HG03378 (cell line): ENCODE data around the gene TMA7B.

Source experiments
- ATAC-seq: cut with Tn5 transposase; IDR thresholded peaks from one replicate; pipeline ENCODE4 v1.9.1; 2021; ENCODE audit warnings: mild to moderate bottlenecking, moderate library complexity; ENCODE audit not compliant: unreplicated experiment

Gene TMA7B

DNA sequence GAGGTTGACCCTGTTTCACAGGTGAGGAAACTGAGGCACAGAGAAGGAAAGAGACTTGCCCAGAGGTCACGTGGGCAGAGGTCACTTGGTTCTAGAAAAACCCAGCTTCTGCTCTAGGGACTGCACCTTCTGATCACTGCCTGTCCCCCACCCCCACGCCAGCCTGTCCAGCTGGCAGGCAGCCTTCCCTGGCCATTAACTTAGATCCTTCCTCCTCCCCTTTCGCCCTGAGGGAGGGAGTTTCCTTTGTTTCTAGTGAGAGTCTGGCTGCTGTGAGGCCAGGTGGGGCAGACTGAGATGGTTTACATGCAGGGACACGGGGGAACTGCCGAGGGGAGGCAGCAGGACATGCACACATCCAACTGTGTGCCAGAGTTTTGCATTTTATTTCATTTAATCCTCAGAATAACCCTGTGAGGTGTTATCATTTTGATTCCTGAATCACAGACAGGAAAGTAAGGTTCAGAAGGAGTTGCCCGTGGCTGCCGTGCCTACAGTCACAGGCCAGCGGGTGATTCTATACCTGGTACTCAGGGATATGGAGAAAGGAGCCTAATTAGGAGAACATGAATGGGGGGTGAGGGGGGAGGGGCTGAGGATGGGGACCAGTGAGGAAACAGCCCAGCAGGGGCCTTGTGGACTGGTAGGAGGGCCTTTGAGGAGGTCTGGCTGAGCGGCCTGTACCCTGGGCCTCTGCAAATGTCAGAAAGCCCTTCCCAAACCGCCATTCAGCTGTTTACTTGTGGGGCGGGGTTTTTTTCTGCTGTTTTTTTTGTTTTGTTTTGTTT, 37.9 kb downstream of the TMA7B start:
- no peak for ATAC-seq

DNA sequence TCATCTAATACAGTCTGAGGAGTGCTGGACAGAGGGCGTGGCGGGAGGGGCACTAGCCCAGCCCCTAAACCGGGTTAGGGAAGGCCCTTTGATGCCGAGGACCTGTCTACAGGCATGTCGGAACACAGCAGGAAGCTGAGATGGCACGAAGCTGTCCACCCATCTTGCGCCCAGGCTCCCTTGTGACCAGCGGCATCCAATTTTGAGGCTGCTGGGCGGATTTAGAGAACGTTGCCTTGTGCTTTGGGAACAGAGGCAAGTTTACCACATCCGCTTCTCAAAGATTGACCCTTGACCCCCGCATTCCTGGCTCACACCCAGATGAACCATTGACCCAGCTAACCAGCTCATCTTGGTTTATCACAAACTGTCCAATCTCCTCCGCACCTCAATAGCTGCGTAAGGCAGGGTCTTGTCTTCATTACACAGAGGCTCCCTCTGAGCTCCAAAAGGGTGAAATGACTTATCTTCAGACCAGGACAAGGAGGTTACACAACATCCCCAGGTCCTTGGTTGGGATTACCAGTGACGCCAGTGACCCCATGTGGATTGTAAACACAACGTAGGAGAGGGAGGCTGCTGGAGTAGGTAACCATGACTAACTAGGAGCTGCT, 39.1 kb downstream of the TMA7B start:
- ATAC-seq = no peak

DNA sequence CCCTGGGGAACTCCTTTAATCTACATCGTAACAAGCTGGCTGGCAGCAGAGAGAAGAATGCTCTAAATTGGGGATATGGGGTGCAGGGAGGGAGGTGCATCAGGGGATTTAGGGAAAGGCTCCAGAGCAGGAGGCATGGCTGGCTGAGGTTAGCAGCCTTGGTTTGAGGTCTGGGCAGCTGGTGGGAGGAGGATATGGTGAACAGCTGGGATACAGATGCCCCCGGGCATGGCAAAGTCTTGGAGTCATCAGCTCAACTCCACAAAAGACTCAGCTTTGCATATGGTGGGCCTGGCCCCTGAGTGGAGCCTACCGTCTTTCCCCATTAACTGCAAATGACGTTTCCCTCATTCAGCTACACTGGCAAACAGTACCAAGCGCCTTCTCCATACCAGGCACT, 40.0 kb downstream of the TMA7B start:
- no peak for ATAC-seq

DNA sequence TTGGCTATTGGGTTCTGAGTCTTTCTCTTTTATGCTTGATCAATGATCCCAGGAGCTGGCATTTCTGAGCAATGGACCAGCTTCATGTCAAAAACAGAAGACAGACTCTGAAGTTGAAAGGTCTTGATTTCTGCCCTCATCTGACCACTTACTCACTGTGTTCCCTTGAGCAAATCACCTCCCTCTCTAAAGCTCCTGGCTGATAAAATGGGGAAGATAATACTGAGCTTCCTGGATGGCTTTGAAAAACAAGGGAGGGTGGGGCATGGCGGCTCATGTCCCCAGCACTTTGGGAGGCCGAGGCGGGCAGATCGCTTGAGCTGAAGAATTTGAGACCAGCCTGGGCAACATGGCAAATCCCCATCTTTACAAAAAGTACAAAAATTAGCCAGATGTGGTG, 40.9 kb downstream of the TMA7B start:
- no peak for ATAC-seq

DNA sequence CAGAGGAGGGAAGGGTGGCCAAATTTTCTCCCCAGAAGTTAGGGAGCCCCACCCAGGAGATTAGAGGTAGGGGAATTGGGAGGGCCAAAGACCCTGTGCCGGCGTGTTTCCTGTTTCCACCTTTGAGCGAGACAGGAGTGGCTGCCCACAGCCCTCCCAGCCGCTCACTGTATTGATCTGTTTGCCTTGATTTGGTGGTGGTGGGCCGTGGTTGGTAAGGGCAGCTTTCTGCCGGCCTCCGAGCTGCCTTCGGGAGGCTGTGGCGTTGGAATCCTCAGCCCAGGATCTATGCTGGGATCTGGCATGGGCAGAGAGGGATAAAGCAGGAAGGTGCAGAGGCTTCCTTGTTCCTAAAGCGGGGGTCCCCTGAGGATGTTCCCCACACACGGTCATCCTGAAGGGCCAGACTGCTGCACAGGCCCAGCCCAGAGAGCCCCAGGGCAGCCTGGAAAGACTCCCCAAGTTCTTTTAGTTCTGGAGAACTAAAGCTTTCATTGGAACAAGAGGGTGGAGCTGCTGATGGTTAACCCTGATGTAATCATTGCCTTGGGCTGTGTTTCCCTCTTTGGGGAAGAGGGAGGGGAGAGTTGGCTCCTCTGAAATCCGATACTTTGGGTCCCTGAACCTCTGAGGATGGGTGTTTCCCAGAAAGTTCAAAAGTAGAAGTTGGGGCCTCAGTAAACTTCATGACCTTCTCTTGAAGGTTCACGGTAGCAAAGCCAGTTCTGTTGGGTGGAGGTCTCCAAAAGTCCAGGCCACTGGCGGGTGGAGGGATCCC, 41.8 kb downstream of the TMA7B start:
- ATAC-seq = no peak

DNA sequence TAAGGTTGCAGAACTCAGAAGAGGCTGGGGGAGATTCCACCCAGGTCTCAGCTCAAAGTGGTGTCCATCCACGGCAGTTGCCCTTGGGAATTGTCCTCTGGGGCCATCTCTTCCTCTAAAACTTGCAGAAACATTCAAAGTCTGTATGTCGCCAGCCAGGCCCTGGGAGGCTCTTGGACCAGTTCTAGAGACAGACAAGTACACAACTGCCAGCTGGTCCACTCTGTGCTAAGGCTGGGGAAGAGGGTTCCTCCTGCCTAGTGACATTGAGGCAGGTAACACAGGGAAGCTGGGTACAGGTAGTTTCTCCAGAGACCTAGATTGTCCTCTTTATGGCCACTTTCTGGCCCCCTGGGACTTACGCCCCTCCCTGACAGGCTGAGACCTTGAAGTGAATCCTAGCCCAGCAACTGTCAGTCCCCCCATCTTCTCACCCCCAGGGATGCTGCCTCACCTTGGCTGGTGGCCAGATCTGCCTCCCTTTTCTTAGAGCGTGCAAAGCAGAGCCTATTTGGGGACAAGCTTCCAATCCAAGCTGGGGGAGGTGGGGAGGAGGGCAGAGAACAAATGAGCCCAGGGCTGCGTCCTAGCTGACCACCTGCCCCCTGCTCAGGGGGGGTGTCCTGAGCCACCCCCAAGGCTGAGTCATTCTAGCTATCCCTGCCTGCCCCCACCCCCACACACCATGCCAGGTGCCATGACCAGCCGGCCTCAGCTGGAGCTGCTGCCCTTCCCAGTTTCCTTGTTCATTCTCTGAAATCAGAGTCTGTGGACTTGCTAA, 42.9 kb downstream of the TMA7B start:
- ATAC-seq = no peak

DNA sequence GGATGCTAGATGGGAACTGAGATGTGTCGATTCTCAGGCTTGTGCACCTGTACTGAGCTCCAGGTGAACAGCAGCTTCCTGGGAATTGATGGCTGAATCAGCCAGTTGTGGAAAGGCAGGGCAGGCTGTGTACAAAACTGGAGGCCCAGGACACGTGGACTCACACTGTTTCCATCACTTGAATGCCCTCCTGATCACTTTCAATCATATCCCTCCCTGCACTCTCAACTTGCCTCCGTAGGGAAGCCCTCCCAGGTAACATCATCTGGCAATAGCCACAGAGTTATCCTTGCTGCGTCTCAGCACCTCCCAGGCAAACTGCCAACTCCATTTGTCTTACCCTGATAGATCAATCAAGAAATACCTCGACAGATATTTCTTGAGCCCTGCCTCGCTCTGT, 44.6 kb downstream of the TMA7B start:
- ATAC-seq = no peak

DNA sequence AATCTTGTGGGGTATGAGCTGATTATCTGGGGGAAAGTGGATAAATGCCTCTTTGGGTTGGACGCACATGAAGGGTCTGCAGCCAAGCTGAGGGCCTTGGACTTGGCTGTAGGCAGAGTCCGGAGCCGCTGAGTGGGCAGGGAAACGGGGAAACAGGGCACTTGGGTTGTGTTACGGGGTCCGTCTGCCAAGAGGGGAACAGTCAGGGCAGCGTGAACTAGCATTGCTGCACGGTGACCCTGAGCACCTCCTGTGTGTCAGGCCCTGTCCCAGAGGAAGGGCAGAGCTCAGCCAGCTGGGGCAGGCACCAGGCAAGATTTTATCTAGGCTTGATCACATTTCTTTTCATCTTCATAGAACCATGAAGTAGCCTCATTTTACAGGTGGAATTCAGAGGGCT, 46.4 kb downstream of the TMA7B start:
- no peak for ATAC-seq

DNA sequence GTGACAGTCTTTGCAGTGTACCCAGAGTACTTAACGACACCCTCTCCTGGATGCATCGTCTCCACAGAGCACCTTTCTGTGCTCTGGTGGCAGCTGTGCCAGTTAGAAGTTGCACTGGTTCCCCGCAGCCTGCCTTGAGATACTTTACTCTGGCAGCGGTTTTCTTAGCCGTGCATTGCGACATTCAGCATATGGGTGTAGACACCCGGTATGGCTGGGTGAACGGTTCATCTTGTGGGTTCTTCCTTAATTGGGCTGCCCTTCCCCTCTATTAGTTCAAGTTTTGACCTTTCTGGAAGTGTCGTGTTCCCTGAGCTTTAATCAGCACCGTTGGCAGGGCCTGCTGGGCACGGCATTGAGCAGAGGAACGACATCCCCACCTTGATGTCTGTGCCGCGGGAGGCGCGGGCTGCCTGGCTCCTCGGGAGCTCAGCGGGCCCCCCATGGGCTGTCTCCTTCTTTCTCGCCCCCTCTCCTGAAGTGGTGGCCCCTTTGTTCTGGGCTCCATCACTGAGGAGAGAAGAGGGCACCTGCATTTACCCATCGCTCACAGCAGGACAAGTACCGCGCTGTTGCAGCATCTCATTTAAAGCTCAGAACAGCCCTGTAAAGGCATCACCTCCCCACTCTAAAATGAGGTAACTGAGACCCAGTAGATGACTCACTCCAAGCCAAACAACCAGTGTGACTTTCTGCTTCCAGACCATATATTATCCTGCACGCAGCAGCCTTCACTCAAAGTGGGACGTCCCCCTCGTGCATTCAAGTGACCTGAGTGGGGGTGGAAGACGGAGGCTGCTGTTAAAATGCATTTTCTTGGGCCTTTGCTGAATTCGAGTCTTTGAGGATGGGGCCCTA, 47.9 kb downstream of the TMA7B start:
- ATAC-seq = no peak

DNA sequence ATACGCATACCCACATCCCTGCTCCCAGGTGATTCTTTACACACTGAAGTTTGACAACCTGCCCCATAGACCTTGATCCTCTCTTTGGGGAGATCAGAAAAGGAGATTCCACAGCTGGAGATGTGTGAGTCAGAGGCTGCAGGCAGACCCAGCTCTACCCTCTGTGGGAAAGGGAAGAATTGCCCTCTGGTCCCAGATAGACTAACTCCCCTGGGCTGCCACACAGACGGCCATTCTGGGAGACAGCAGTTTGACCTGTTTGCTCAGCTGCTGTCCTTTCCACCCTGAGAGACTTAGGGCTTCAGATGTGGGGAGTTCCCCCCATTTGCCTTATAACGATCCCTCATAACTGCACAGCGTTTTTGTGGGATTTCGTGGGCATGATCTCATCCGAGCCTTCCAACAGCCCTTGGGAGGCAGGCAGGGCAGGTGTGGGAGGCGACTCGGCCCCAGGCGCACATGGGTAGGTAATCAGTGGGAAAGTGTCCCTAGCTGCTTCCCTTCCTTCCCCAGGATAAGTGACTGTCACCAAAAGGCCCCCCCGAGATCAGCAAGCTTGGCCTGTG, 48.6 kb downstream of the TMA7B start:
- ATAC-seq = no peak

DNA sequence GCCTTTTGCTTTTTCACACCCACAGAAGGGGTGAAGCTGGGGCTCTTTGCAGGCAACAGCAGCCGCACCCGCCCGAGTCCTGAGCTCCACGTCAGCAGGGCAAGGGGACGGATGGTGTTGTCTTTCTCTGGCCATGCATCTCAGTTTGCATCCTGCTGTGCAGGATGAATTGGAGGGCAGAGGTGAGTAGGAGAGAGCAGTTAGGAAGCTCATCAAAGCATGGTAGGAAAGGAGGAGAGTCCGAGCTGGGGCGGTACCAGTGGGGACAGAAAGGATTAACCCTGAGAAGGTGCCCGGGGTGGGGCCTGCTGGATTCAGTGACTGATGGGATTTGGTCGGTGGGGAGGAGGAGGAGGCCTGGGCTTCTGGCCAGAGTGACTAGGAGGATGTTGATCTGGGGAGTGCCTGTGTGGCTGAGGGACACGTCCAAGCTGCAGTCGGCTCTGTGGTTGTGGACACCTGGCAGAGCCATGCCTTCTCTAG, 49.1 kb downstream of the TMA7B start:
- no peak for ATAC-seq

DNA sequence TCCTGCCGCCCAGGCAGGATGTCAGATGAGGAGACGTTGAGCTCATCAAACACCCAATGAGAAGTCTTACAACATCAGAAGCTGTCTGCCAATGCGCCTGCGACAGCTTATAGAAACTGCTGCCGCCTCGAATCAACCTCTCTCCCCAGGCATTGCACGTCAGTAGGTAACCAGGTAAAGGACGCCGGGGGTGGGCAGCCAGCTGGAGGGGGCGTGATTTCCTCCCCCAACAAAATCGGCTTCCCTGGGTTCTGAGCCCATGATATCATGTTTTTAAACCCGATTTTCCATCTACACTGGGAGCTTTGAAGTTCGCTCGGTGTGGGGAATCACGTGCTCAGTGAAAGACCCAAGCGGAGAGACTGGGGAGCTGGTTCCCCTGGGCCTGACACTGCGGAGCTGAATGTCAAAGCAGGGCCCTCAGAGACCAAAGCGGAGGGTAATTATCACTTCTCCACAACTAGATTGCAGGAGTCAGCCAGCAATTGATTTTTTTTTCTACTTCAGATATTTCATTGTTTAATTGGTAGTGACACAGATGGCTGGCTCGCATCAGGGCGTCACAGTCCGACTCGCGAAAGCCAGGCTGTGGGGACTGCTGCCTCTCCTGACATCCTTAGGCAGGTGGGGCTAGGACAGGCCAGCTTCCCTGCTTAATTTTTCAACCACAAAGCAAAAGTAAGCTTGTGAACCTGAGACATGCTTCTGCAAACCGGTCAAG, 49.9 kb downstream of the TMA7B start:
- ATAC-seq = no peak

DNA sequence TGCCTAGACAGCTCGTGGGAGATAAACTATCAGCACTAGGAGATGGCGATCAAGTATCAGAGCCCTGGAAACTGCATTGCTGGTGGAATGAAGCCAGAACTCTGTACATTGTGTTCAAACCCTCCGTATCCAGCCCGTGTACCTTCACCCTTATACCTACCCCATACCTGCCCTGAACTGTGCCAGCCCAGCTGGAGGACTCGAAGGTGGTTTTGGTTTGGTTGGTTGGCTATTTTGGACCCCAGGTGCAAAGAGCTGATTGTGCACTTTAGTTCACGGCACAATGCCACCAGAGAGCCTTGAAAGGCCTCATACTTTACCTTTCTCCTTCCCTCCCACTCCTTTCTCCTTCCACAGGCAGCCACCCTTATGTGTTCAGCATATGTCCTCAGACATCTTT, 50.5 kb downstream of the TMA7B start:
- no peak for ATAC-seq
